Gastroesophageal sphincter (tissue), 3 donors: ENCODE results near the gene BMAL1.

ENCODE experiments used
- CTCF ChIP-seq, 4 experiments: fragments of 200-600 bp in 2 of 4; fragments of 450-650 bp in 2 of 4; sonication (generic) in 1 of 4; IDR thresholded peaks; one replicate each; pipeline ENCODE4 v1.5.1; 2017 to 2019; ENCODE audit warnings: antibody characterized with exemption in 4 of 4, mild to moderate bottlenecking in 2 of 4, moderate library complexity in 2 of 4
- EP300 ChIP-seq: sonication (generic); formaldehyde crosslinking; IDR thresholded peaks from one replicate; pipeline ENCODE4 v1.6.1; 2017; ENCODE audit warnings: antibody characterized with exemption, mild to moderate bottlenecking
- POLR2A ChIP-seq, 2 donors: fragments of 450-650 bp; IDR thresholded peaks; one replicate each; pipeline ENCODE4 v1.6.1; 2017; ENCODE audit warnings: antibody characterized with exemption in 2 of 2, mild to moderate bottlenecking in 2 of 2, moderate library complexity in 1 of 2
- POLR2AphosphoS5 ChIP-seq: sonication (generic); formaldehyde crosslinking; IDR thresholded peaks from one replicate; pipeline ENCODE4 v1.6.1; 2017; ENCODE audit warnings: antibody characterized with exemption

GRCh38 chr11:13380731-13381130 lies 103.1 kb downstream of the BMAL1 start:
- TF ChIP-seq CTCF (IDR thresholded peaks at IDR 0.05) = no peak
- no peak for TF ChIP-seq POLR2A (IDR thresholded peaks at IDR 0.05)
- no peak for TF ChIP-seq POLR2AphosphoS5
- no peak for TF ChIP-seq EP300
